GM19023 (cell line): ENCODE measurements around the gene NDUFAF3.
"Not testable (repeated sequence)": the region's sequence is repeated elsewhere in the genome, so short reads cannot be mapped to it uniquely, and the experiment has no call there.

ENCODE experiments used
- ATAC-seq: cut with Tn5 transposase; IDR thresholded peaks from one replicate; pipeline ENCODE4 v1.9.1; 2021; ENCODE audit warnings: mild to moderate bottlenecking, moderate library complexity; ENCODE audit not compliant: unreplicated experiment

The NDUFAF3 gene

GRCh38 chr3:48999085-48999858 is 22.6 kb upstream of the NDUFAF3 start:
- ATAC-seq, result no peak

DNA sequence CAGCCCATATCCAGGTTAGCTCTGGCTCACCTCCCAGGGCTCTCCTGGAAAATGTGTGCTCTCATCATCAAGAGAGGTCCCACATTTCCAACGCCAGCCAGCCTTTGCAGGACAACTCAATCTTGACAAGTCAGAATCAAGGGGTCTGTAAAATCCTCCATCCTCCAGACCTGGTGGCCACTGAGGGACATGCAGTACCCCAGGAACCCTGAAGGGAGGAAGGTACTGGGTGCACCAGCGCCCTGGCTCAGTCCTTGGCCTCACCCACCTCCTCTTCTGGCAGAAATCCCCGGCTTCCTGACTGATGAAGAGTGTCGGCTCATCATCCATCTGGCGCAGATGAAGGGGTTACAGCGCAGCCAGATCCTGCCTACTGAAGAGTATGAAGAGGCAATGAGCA is 20.8 kb upstream of the NDUFAF3 start:
- ATAC-seq, result no peak

- ATAC-seq, result no peak
These were observed 17.3 kb upstream of the NDUFAF3 start for GRCh38 chr3:49004352-49005302.

- no peak for ATAC-seq
These were observed 16.6 kb upstream of the NDUFAF3 start for GRCh38 chr3:49005303-49005680.

DNA sequence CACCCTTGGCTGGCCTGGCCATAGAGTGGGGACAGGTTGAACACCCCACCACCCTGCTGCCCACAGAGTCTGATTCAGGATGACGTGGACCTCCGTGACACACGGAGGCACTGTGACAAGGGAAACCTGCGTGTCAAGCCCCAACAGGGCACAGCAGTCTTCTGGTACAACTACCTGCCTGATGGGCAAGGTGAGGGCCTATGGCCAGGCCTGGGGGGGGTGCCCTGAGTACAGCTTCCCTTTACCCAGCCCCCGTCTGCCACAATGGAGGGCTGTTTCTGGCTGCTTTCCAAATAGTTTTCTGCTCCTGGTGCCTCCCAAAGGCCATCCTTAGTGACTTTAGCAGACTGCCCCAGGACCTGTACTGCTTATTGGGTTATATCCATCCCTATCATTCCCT is 15.9 kb upstream of the NDUFAF3 start:
- ATAC-seq, result no peak

DNA sequence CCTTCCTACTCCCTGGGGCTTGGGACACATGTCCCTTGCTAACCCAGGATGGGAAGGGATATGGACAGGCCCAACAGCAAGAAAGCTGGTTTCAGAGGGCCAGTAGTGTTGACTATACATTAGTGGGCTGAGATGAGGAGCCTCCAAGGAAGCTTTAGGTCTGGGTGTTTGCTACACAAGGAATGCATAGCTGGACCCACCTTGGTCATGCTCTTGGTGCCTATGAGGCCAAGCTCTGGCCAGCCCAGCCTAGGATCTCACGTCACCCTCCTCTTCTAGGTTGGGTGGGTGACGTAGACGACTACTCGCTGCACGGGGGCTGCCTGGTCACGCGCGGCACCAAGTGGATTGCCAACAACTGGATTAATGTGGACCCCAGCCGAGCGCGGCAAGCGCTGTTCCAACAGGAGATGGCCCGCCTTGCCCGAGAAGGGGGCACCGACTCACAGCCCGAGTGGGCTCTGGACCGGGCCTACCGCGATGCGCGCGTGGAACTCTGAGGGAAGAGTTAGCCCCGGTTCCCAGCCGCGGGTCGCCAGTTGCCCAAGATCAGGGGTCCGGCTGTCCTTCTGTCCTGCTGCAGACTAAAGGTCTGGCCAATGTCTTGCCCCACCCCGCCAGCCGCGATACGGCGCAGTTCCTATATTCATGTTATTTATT is 15.4 kb upstream of the NDUFAF3 start:
- ATAC-seq, result no peak

- ATAC-seq, result peak; percentile 89
These were observed 14.7 kb upstream of the NDUFAF3 start, which contains the start of gene WDR6 for GRCh38 chr3:49007068-49007770. Gene WDR6, plus strand, starts transcription at chr3:49007391. Its CDS starts 41 bp downstream, at chr3:49007432.

GRCh38 chr3:49007771-49008528 is 14.0 kb upstream of the NDUFAF3 start:
- peak; percentile 37 for ATAC-seq

GRCh38 chr3:49008627-49009026 is 13.3 kb upstream of the NDUFAF3 start:
- ATAC-seq, result not testable (repeated sequence)

- ATAC-seq, result no peak
These were observed 12.5 kb upstream of the NDUFAF3 start for GRCh38 chr3:49009396-49009795.

- no peak for ATAC-seq
These were observed 9.4 kb upstream of the NDUFAF3 start for GRCh38 chr3:49012441-49013017.

- no peak for ATAC-seq
These were observed 8.7 kb upstream of the NDUFAF3 start for GRCh38 chr3:49013113-49013737.

GRCh38 chr3:49013738-49014660 is 7.9 kb upstream of the NDUFAF3 start:
- ATAC-seq, result no peak

GRCh38 chr3:49015072-49015471 is 6.8 kb upstream of the NDUFAF3 start:
- ATAC-seq, result no peak

- ATAC-seq, result no peak
These were observed 6.2 kb upstream of the NDUFAF3 start for GRCh38 chr3:49015765-49016164.

DNA sequence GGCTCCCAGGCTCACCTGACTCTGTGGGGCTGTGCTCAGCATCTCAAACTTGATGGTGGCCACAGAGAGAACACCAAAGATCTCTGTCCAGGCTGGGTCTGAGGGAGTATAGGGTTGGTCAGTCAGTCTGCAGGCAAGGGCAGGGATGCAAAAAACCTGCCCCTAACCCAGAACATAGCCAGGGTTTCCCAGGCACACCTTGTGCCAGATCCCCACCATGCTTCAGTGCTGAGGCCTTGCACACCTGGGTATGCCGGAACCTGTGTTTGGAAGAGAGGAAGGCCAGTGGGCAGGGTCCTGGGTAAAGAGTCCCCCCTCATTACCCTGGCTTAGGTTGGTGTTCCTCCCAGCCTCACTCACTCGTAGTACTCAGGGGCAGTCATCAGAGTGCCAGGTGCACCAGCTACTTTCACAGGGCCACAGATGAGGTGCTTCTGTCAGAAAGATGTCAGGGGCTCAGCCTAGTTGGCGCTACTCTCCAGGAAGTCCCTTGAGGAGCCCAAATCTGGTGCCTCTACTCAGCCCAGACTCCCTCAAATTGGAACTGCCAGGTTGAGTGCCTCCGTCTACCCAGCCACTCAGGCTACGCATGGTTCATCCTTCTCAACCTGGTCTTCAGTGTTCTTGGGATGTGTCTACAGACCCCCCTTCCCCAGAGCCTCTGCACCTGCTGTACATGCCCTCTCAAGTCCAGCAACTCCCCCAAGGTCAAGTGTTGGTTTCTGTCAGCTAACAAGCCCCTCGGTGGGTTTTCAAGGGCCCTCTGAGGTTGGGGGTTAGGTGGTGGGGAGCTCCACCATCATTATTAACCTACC is 5.3 kb upstream of the NDUFAF3 start:
- ATAC-seq, result no peak
